RWPE2 (cell line): ENCODE results near the gene ATXN2L.

Experiments used
- ATAC-seq: fragments of 200-7000 bp; cut with Tn5 transposase; 3 replicates; pipeline ENCODE4 v1.9.1; 2021; ENCODE audit warnings: low read depth
- DNase-seq: peaks from one replicate; pipeline ENCODE4 v3.0.0-alpha.2; 2020; ENCODE audit warnings: low spot score
- H3K27ac ChIP-seq: fragments of 450-650 bp; 2 replicates; pipeline ENCODE4 v1.5.1; 2017; ENCODE audit warnings: mild to moderate bottlenecking; ENCODE audit not compliant: poor library complexity, severe bottlenecking
- H3K27me3 ChIP-seq: fragments of 250-450 bp; sonication (Bioruptor Pico); 2 replicates; pipeline ENCODE4 v1.5.1; 2021; ENCODE audit warnings: mild to moderate bottlenecking, moderate library complexity; ENCODE audit not compliant: insufficient read depth, poor library complexity, severe bottlenecking
- H3K36me3 ChIP-seq: fragments of 250-450 bp; sonication (Bioruptor Pico); 2 replicates; pipeline ENCODE4 v1.5.1; 2020; ENCODE audit warnings: low read depth, mild to moderate bottlenecking, moderate library complexity
- H3K4me1 ChIP-seq: fragments of 250-450 bp; sonication (Bioruptor Pico); 2 replicates; pipeline ENCODE4 v1.5.1; 2021; ENCODE audit warnings: mild to moderate bottlenecking, moderate library complexity; ENCODE audit not compliant: insufficient read depth, poor library complexity, severe bottlenecking
- H3K4me3 ChIP-seq: fragments of 250-450 bp; sonication (Bioruptor Pico); 2 replicates; pipeline ENCODE4 v1.5.1; 2021; ENCODE audit warnings: mild to moderate bottlenecking, moderate library complexity; ENCODE audit not compliant: severe bottlenecking
- H3K9me3 ChIP-seq: fragments of 250-450 bp; sonication (Bioruptor Pico); 2 replicates; pipeline ENCODE4 v1.5.1; 2021; ENCODE audit warnings: mild to moderate bottlenecking, moderate library complexity; ENCODE audit not compliant: severe bottlenecking
- TF ChIP-seq, protein P1 (sequence below): fragments of 450-650 bp; IDR thresholded peaks from one replicate; pipeline ENCODE4 v1.5.1; 2017; ENCODE audit warnings: mild to moderate bottlenecking, moderate library complexity; ENCODE audit not compliant: poor library complexity, severe bottlenecking

Gene ATXN2L

GRCh38 chr16:28846933-28847273 lies 24.1 kb downstream of the ATXN2L start:
- no peaks in the 10 kb centered on the region for H3K27me3 ChIP-seq
- no peaks in the 10 kb centered on the region for H3K9me3 ChIP-seq
- TF ChIP-seq, protein P1, sequence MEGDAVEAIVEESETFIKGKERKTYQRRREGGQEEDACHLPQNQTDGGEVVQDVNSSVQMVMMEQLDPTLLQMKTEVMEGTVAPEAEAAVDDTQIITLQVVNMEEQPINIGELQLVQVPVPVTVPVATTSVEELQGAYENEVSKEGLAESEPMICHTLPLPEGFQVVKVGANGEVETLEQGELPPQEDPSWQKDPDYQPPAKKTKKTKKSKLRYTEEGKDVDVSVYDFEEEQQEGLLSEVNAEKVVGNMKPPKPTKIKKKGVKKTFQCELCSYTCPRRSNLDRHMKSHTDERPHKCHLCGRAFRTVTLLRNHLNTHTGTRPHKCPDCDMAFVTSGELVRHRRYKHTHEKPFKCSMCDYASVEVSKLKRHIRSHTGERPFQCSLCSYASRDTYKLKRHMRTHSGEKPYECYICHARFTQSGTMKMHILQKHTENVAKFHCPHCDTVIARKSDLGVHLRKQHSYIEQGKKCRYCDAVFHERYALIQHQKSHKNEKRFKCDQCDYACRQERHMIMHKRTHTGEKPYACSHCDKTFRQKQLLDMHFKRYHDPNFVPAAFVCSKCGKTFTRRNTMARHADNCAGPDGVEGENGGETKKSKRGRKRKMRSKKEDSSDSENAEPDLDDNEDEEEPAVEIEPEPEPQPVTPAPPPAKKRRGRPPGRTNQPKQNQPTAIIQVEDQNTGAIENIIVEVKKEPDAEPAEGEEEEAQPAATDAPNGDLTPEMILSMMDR: no peak
- peak overlapping the region; percentile 43 for H3K27ac ChIP-seq
- no peak for DNase-seq
- peak overlapping the region; percentile 72 for H3K4me3 ChIP-seq
- peaks cover 35% of the 10 kb centered on the region for H3K36me3 ChIP-seq
- 0 out of 3 replicates have a peak, but pooled peaks have one; percentile 3 for ATAC-seq
- H3K4me1 ChIP-seq: no peaks in the 10 kb centered on the region

DNA sequence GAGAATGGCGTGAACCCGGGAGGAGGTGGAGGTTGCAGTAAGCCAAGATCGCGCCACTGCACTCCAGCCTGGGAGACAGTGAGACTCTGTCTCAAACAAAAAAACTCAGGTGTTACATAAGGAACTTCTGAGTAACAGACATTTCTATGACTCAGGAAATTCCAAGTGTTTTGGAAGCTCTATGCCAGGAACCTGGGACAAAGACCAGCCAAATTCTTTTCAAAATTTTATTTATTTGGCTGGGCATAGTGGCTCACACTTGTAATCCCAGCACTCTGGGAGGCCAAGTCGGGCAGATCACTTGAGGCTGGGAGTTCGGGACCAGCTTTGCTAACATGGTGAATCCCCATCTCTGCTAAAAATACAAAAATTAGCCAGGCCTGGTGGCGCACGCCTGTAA lies 35.6 kb downstream of the ATXN2L start:
- H3K4me3 ChIP-seq: no peak overlapping the region
- DNase-seq (no peak), ATAC-seq (peak; percentile 59)
- TF ChIP-seq, protein P1: no peak
- peak overlapping the region; percentile 62 for H3K27ac ChIP-seq
- no peaks in the 10 kb centered on the region for H3K9me3 ChIP-seq
- peaks cover 7% of the 10 kb centered on the region for H3K4me1 ChIP-seq
- H3K36me3 ChIP-seq: no peaks in the 10 kb centered on the region
- no peaks in the 10 kb centered on the region for H3K27me3 ChIP-seq

DNA sequence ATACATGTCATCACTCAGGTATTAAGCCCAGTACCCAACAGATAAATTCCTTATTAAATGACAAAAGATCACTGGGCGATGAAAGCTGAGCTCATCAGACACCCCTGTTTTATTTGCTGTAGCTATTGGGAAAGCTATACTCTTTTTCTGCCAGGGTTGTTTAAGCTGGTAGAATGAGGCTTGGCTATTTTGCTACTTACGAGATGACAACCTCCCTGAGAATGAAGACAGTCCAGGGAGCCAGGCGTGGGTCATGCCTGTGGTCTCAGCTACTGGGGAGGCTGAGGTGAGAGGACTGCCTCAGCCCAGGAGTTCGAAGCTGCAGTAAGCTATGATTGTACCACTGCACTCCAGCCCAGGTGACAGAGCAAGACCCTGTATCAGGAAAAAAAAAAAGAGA lies 36.5 kb downstream of the ATXN2L start:
- no peaks in the 10 kb centered on the region for H3K9me3 ChIP-seq
- no peak overlapping the region for H3K4me3 ChIP-seq
- no peaks in the 10 kb centered on the region for H3K36me3 ChIP-seq
- ATAC-seq (no peak), DNase-seq (no peak)
- peaks cover 7% of the 10 kb centered on the region for H3K4me1 ChIP-seq
- TF ChIP-seq, protein P1: no peak
- peak overlapping the region; percentile 62 for H3K27ac ChIP-seq
- H3K27me3 ChIP-seq: no peaks in the 10 kb centered on the region

- Histone ChIP-seq H3K27ac (peak overlapping the region; percentile 74), H3K4me3 (peak overlapping the region; percentile 73), H3K27me3 (no peaks in the 10 kb centered on the region), H3K36me3 (peaks cover 22% of the 10 kb centered on the region), H3K9me3 (no peaks in the 10 kb centered on the region), H3K4me1 (no peaks in the 10 kb centered on the region)
- peak; percentile 3; the same call in 1 of the 3 replicates for ATAC-seq
- DNase-seq: no peak
- TF ChIP-seq, protein P1: no peak
Measured at GRCh38 chr16:28863929-28864793, 41.4 kb downstream of the ATXN2L start.

DNA sequence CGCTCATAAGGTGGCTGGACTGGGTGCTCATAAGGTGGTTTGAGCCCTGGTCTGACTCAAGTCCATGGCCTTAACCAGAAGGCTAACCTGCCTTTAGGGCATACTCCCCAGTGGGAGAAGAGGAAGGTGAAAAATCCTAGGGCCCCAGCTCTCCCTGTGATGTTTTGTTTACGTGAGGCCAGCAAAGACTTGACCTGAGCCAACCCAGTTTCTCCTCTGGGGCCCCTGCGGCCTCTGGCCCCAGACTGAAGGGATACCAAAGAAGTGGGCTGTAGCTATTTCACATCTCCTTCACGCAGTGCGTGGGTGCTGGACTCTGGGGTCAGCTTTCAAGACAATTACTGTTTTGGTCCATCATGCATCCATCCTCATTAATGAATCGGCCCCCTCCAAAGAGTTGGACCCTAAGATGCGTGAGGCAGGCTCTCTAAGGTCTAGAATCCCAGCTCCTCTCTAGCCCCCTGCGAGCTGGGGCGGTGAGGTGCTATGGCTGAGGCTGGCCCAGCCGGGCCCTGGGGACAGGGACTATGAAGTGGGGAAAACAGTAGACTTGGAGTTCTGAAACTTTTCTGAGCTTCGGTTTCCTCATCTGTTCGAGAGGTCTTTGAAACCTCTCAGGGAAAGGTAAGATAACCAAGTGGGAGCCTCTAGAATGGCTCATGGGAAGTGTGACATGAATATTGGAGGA lies 42.3 kb downstream of the ATXN2L start:
- no peak for ATAC-seq
- Histone ChIP-seq H3K27ac (peak overlapping the region; percentile 74), H3K9me3 (no peaks in the 10 kb centered on the region), H3K4me3 (peak overlapping the region; percentile 73), H3K4me1 (no peaks in the 10 kb centered on the region), H3K36me3 (peaks cover 32% of the 10 kb centered on the region), H3K27me3 (no peaks in the 10 kb centered on the region)
- TF ChIP-seq, protein P1: no peak
- DNase-seq: no peak
